MM.1S (cell line): ENCODE data around the gene ST6GALNAC6.

ENCODE experiments used
- DNase-seq: peaks from one replicate; pipeline ENCODE4 v3.0.0-alpha.2; 2015
- H2AFZ ChIP-seq: fragments of 300-600 bp; sonication (generic); 2 replicates; pipeline ENCODE4 v1.6.0; 2016; ENCODE audit warnings: antibody characterized with exemption, low read length
- H3F3A ChIP-seq: fragments of 300-600 bp; sonication (generic); 2 replicates; pipeline ENCODE4 v1.6.1; 2016; ENCODE audit warnings: mild to moderate bottlenecking, antibody characterized with exemption, low read length, moderate library complexity, mixed read lengths; ENCODE audit not compliant: insufficient read depth
- H3K27ac ChIP-seq: fragments of 300-600 bp; sonication (generic); 2 replicates; pipeline ENCODE4 v1.5.1; 2016; ENCODE audit warnings: mild to moderate bottlenecking, low read length
- H3K27me3 ChIP-seq: fragments of 300-600 bp; sonication (generic); replicated peaks from 2 replicates; pipeline ENCODE4 v1.6.0; 2016; ENCODE audit warnings: low read length; ENCODE audit not compliant: insufficient read depth
- H3K36me3 ChIP-seq: fragments of 300-600 bp; sonication (generic); replicated peaks from 2 replicates; pipeline ENCODE4 v1.6.1; 2016; ENCODE audit warnings: mild to moderate bottlenecking, low read length, mixed read lengths; ENCODE audit not compliant: insufficient read depth
- H3K4me1 ChIP-seq: fragments of 300-600 bp; sonication (generic); 2 replicates; pipeline ENCODE4 v1.6.1; 2016; ENCODE audit warnings: low read length, mixed read lengths
- H3K4me2 ChIP-seq: fragments of 300-600 bp; sonication (generic); 2 replicates; pipeline ENCODE4 v1.6.0; 2016; ENCODE audit warnings: low read depth, low read length
- H3K4me3 ChIP-seq: fragments of 300-600 bp; sonication (generic); 2 replicates; pipeline ENCODE4 v1.5.1; 2016; ENCODE audit warnings: low read length, mixed read lengths
- H3K79me2 ChIP-seq: fragments of 300-600 bp; sonication (generic); 2 replicates; pipeline ENCODE4 v1.6.1; 2016; ENCODE audit warnings: mixed run types, low read length, mixed read lengths
- H3K9ac ChIP-seq: fragments of 300-600 bp; sonication (generic); 2 replicates; pipeline ENCODE4 v1.6.1; 2016; ENCODE audit warnings: low read length, mixed read lengths
- H3K9me2 ChIP-seq: fragments of 300-600 bp; sonication (generic); replicated peaks from 2 replicates; pipeline ENCODE4 v1.6.1; 2016; ENCODE audit warnings: mild to moderate bottlenecking, low read length, mixed read lengths; ENCODE audit not compliant: insufficient read depth
- H3K9me3 ChIP-seq: fragments of 300-600 bp; sonication (generic); replicated peaks from 2 replicates; pipeline ENCODE4 v1.6.1; 2016; ENCODE audit warnings: mild to moderate bottlenecking, low read length, mixed read lengths; ENCODE audit not compliant: insufficient read depth
- H4K20me1 ChIP-seq: fragments of 300-600 bp; sonication (generic); 2 replicates; pipeline ENCODE4 v1.6.1; 2016; ENCODE audit warnings: mild to moderate bottlenecking, low read length, moderate library complexity, mixed read lengths; ENCODE audit not compliant: insufficient read depth
- EZH2 ChIP-seq: fragments of 300-600 bp; sonication (generic); optimal IDR thresholded peaks from 2 replicates; pipeline ENCODE3; 2017; ENCODE audit warnings: low read depth, mild to moderate bottlenecking, antibody characterized with exemption, low read length, mixed read lengths
- EZH2phosphoT487 ChIP-seq: fragments of 300-600 bp; sonication (generic); IDR thresholded peaks from 2 replicates; pipeline ENCODE4 v1.6.1; 2018; ENCODE audit warnings: antibody characterized with exemption, low read length
- TF ChIP-seq, protein P1 (sequence below): fragments of 300-600 bp; sonication (generic); IDR thresholded peaks from 2 replicates; pipeline ENCODE4 v1.5.1; 2016; ENCODE audit warnings: antibody characterized with exemption, low read length, mixed read lengths

ST6GALNAC6 gene

DNA sequence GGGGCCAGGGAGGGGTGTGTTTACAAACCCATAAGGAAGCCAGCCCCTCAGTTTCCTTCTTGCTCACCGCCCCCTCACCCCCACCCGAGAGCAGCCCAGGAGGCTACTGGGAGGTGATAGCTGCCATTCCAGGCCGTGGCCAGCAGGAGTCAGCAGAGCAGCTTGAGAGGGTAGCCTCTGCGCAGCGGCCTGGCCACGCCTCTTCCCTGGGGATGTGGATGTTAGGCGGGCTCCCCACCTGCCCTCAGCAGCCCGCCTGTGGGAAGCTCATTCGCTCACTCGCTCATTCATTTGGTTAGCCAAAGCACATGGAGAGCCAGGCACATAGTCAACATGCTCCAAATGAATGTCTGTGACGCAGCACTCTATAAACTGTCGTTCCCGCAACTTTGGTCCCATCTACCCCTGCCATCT, 44.3 kb upstream of the ST6GALNAC6 start:
- TF ChIP-seq, protein P1, sequence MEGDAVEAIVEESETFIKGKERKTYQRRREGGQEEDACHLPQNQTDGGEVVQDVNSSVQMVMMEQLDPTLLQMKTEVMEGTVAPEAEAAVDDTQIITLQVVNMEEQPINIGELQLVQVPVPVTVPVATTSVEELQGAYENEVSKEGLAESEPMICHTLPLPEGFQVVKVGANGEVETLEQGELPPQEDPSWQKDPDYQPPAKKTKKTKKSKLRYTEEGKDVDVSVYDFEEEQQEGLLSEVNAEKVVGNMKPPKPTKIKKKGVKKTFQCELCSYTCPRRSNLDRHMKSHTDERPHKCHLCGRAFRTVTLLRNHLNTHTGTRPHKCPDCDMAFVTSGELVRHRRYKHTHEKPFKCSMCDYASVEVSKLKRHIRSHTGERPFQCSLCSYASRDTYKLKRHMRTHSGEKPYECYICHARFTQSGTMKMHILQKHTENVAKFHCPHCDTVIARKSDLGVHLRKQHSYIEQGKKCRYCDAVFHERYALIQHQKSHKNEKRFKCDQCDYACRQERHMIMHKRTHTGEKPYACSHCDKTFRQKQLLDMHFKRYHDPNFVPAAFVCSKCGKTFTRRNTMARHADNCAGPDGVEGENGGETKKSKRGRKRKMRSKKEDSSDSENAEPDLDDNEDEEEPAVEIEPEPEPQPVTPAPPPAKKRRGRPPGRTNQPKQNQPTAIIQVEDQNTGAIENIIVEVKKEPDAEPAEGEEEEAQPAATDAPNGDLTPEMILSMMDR: peak; percentile 88
- TF ChIP-seq EZH2phosphoT487: no peak
- Histone ChIP-seq H3K36me3 (no peaks in the 10 kb centered on the region), H3K27ac (no peak overlapping the region)

DNA sequence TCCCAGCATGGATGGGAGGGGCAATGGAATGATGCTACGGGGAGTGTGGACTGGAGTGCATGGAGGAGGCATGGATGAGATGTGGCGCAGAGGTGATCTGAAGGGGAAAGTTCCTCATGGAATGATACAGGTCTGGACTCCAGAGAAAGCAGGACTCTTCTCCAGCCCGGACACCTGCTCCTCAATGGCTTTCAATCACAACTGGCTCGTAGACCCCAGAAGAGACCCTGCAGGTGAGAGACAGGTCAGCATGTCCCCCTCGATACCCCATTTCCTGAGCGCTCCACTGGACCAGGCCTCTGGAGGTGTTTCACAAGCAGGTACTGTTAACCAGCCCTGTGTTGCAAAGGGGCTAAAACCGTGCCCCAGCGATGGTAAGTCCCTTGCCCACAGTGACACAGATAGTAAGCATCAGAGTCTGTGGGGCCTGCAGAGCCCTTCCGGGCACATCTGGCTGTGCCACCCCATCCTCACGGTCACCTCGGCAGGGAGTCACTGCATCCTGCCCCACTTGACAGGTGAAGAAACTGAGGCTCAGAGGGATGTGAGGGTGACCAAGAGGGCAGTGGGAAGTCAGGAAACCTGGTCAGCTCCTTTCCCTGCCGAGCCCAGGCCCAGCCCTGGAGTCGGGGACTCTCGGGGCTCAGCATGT, 43.7 kb upstream of the ST6GALNAC6 start:
- H3K4me3 ChIP-seq: no peak overlapping the region
- no peaks in the 10 kb centered on the region for H3K4me1 ChIP-seq
- H3K27me3 ChIP-seq: no peaks in the 10 kb centered on the region
- H3K9ac ChIP-seq: no peak overlapping the region
- no peaks in the 10 kb centered on the region for H3K79me2 ChIP-seq
- no peak for DNase-seq
- no peaks in the 10 kb centered on the region for H3K36me3 ChIP-seq
- H3K4me2 ChIP-seq: no peak overlapping the region
- H2AFZ ChIP-seq: no peak overlapping the region
- no peaks in the 10 kb centered on the region for H3K9me3 ChIP-seq
- H3K27ac ChIP-seq: no peak overlapping the region
- H4K20me1 ChIP-seq: no peaks in the 10 kb centered on the region
- TF ChIP-seq EZH2 (no peak), EZH2phosphoT487 (no peak)
- TF ChIP-seq, protein P1: no peak
- H3K9me2 ChIP-seq: no peaks in the 10 kb centered on the region
- H3F3A ChIP-seq: no peaks in the 10 kb centered on the region

More for the DNA sequence above, 44.3 kb upstream of the ST6GALNAC6 start:
- H3K4me3 ChIP-seq: no peak overlapping the region
- no peaks in the 10 kb centered on the region for H3F3A ChIP-seq
- H3K9me2 ChIP-seq: no peaks in the 10 kb centered on the region
- H3K27me3 ChIP-seq: no peaks in the 10 kb centered on the region
- no peak overlapping the region for H3K9ac ChIP-seq
- no peaks in the 10 kb centered on the region for H4K20me1 ChIP-seq
- no peaks in the 10 kb centered on the region for H3K4me1 ChIP-seq
- peak; percentile 73 for DNase-seq
- H3K4me2 ChIP-seq: no peak overlapping the region
- no peak overlapping the region for H2AFZ ChIP-seq
- H3K9me3 ChIP-seq: no peaks in the 10 kb centered on the region
- no peaks in the 10 kb centered on the region for H3K79me2 ChIP-seq

DNA sequence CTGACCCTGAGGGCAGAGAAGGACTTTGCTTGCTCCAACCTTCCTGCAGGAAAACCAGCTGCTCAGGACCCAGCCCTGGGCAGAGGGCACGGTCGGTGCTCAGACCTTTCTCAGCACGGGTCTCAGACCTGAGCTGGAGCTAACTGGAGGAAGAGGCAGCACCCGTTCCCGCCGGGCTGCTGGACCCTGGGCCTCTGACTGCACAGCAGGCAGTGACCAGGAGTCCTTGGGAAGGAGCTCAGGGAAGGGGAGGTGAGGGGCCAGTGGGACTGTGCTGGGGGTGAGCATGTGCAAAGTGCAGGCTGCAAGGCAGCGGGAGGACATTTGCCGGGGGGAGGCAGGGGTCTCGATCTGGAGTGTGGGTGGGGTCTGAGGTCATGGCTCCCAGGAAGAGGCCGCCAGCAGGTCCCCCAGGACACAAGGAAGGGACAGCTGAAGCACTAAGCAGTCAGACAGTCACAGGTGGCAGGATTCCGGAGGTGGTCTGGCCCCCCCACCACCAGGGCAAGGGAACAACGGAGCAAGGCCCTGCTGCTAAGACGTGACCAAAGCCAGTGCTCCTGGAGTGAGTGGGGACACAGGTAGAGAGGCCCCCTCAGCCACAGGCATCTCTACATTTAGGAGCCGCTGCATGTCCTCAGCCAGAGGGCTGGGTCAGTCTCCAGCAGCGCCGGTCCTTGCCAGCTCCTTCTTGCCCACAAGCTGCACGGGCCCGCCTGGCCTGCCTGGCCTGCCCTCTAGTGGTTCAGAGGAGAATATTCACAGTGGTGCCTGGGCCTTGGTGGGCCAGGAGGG, 43.0 kb upstream of the ST6GALNAC6 start:
- H3K36me3 ChIP-seq: no peaks in the 10 kb centered on the region
- no peaks in the 10 kb centered on the region for H3K4me1 ChIP-seq
- H3K9me3 ChIP-seq: no peaks in the 10 kb centered on the region
- DNase-seq: peak; percentile 53
- no peak for TF ChIP-seq EZH2
- TF ChIP-seq, protein P1: peak; percentile 90
- no peak overlapping the region for H3K27ac ChIP-seq
- no peak overlapping the region for H3K9ac ChIP-seq
- no peak overlapping the region for H3K4me3 ChIP-seq
- no peaks in the 10 kb centered on the region for H3K9me2 ChIP-seq
- no peak overlapping the region for H3K4me2 ChIP-seq
- no peaks in the 10 kb centered on the region for H3F3A ChIP-seq
- no peaks in the 10 kb centered on the region for H3K27me3 ChIP-seq
- peaks cover 2% of the 10 kb centered on the region for H3K79me2 ChIP-seq
- H4K20me1 ChIP-seq: no peaks in the 10 kb centered on the region
- no peak overlapping the region for H2AFZ ChIP-seq
